Activated naive CD8-positive, alpha-beta T cell treated with anti-CD3 and anti-CD28 coated beads, Interleukin-2, amount 50 U/mL, for 24 hours (primary cell): ENCODE results near the gene RNF123.

Experiments
- ATAC-seq: fragments of 150-1000 bp; cut with Tn5 transposase; one replicate; pipeline ENCODE4 v1.10.0; 2021
- DNase-seq: peaks from one replicate; pipeline ENCODE4 v3.0.0; 2021
- H3K27ac Mint-ChIP-seq: one replicate; pipeline ENCODE4 v1.8.0; 2021; ENCODE audit warnings: mild to moderate bottlenecking, mixed read lengths
- H3K27me3 Mint-ChIP-seq: one replicate; pipeline ENCODE4 v1.8.0; 2021; ENCODE audit warnings: mixed read lengths
- H3K36me3 Mint-ChIP-seq: one replicate; pipeline ENCODE4 v1.8.0; 2021; ENCODE audit warnings: low read depth, mixed read lengths
- H3K4me1 Mint-ChIP-seq: one replicate; pipeline ENCODE4 v1.8.0; 2021; ENCODE audit warnings: mixed read lengths
- H3K4me3 Mint-ChIP-seq: one replicate; pipeline ENCODE4 v1.8.0; 2021; ENCODE audit warnings: mild to moderate bottlenecking, moderate library complexity, mixed read lengths
- H3K9me3 Mint-ChIP-seq: one replicate; pipeline ENCODE4 v1.8.0; 2021; ENCODE audit warnings: mixed read lengths

The RNF123 gene

GRCh38 chr3:49700014-49700413 is 10.7 kb downstream of the RNF123 start:
- DNase-seq (no peak), ATAC-seq (no peak)
- H3K27me3 Mint-ChIP-seq, result no peaks in the 10 kb centered on the region
- peaks cover 6% of the 10 kb centered on the region for H3K36me3 Mint-ChIP-seq
- H3K4me3 Mint-ChIP-seq, result no peak overlapping the region
- no peak overlapping the region for H3K27ac Mint-ChIP-seq
- H3K9me3 Mint-ChIP-seq, result no peaks in the 10 kb centered on the region
- no peaks in the 10 kb centered on the region for H3K4me1 Mint-ChIP-seq

GRCh38 chr3:49700453-49701128 is 11.2 kb downstream of the RNF123 start:
- Mint-ChIP-seq H3K4me3 (no peak overlapping the region), H3K36me3 (peaks cover 6% of the 10 kb centered on the region), H3K4me1 (no peaks in the 10 kb centered on the region), H3K27me3 (no peaks in the 10 kb centered on the region), H3K27ac (no peak overlapping the region), H3K9me3 (no peaks in the 10 kb centered on the region)
- DNase-seq (no peak), ATAC-seq (no peak)

GRCh38 chr3:49701388-49702077 is 12.2 kb downstream of the RNF123 start:
- Mint-ChIP-seq H3K27me3 (no peaks in the 10 kb centered on the region), H3K27ac (no peak overlapping the region), H3K9me3 (no peaks in the 10 kb centered on the region), H3K4me3 (no peak overlapping the region), H3K36me3 (peaks cover 6% of the 10 kb centered on the region), H3K4me1 (no peaks in the 10 kb centered on the region)
- DNase-seq, result no peak
- no peak for ATAC-seq

GRCh38 chr3:49702672-49703071 is 13.3 kb downstream of the RNF123 start:
- Mint-ChIP-seq H3K4me3 (no peak overlapping the region), H3K27me3 (no peaks in the 10 kb centered on the region), H3K27ac (no peak overlapping the region), H3K36me3 (peaks cover 6% of the 10 kb centered on the region), H3K9me3 (no peaks in the 10 kb centered on the region), H3K4me1 (no peaks in the 10 kb centered on the region)
- DNase-seq (no peak), ATAC-seq (no peak)

- DNase-seq (peak; percentile 64), ATAC-seq (peak; percentile 86)
- H3K4me3 Mint-ChIP-seq, result no peak overlapping the region
- no peaks in the 10 kb centered on the region for H3K27me3 Mint-ChIP-seq
- H3K36me3 Mint-ChIP-seq, result peaks cover 6% of the 10 kb centered on the region
- no peak overlapping the region for H3K27ac Mint-ChIP-seq
- H3K9me3 Mint-ChIP-seq, result no peaks in the 10 kb centered on the region
- no peaks in the 10 kb centered on the region for H3K4me1 Mint-ChIP-seq
Measured at GRCh38 chr3:49703443-49703927, 14.1 kb downstream of the RNF123 start.

GRCh38 chr3:49703956-49704355 is 14.6 kb downstream of the RNF123 start:
- H3K27ac Mint-ChIP-seq, result no peak overlapping the region
- H3K27me3 Mint-ChIP-seq, result no peaks in the 10 kb centered on the region
- H3K36me3 Mint-ChIP-seq, result peaks cover 6% of the 10 kb centered on the region

GRCh38 chr3:49704629-49705028 is 15.3 kb downstream of the RNF123 start:
- Mint-ChIP-seq H3K4me1 (no peaks in the 10 kb centered on the region), H3K36me3 (peaks cover 6% of the 10 kb centered on the region), H3K27me3 (no peaks in the 10 kb centered on the region), H3K27ac (no peak overlapping the region), H3K4me3 (no peak overlapping the region), H3K9me3 (no peaks in the 10 kb centered on the region)
- ATAC-seq (no peak), DNase-seq (no peak)

More at GRCh38 chr3:49703956-49704355, 14.6 kb downstream of the RNF123 start:
- ATAC-seq (no peak), DNase-seq (no peak)
- H3K4me3 Mint-ChIP-seq, result no peak overlapping the region
- no peaks in the 10 kb centered on the region for H3K4me1 Mint-ChIP-seq
- H3K9me3 Mint-ChIP-seq, result no peaks in the 10 kb centered on the region

GRCh38 chr3:49705390-49705960 is 16.1 kb downstream of the RNF123 start:
- Mint-ChIP-seq H3K36me3 (peaks cover 7% of the 10 kb centered on the region), H3K4me3 (no peak overlapping the region), H3K4me1 (no peaks in the 10 kb centered on the region), H3K9me3 (no peaks in the 10 kb centered on the region), H3K27ac (no peak overlapping the region), H3K27me3 (no peaks in the 10 kb centered on the region)
- DNase-seq, result no peak
- no peak for ATAC-seq

- Mint-ChIP-seq H3K4me3 (no peak overlapping the region), H3K27me3 (no peaks in the 10 kb centered on the region), H3K27ac (no peak overlapping the region), H3K36me3 (peaks cover 5% of the 10 kb centered on the region), H3K4me1 (peaks cover 5% of the 10 kb centered on the region), H3K9me3 (no peaks in the 10 kb centered on the region)
- no peak for ATAC-seq
- DNase-seq, result no peak
Measured at GRCh38 chr3:49706456-49707112, 17.2 kb downstream of the RNF123 start.

- Mint-ChIP-seq H3K4me3 (no peak overlapping the region), H3K9me3 (no peaks in the 10 kb centered on the region), H3K27ac (no peak overlapping the region), H3K27me3 (no peaks in the 10 kb centered on the region), H3K4me1 (peaks cover 8% of the 10 kb centered on the region), H3K36me3 (peaks cover 3% of the 10 kb centered on the region)
- ATAC-seq, result no peak
- DNase-seq, result no peak
Measured at GRCh38 chr3:49707113-49707480, 17.7 kb downstream of the RNF123 start.

- DNase-seq (no peak), ATAC-seq (no peak)
- no peak overlapping the region for H3K27ac Mint-ChIP-seq
- H3K27me3 Mint-ChIP-seq, result no peaks in the 10 kb centered on the region
- H3K4me1 Mint-ChIP-seq, result peaks cover 8% of the 10 kb centered on the region
- H3K36me3 Mint-ChIP-seq, result peaks cover 2% of the 10 kb centered on the region
- no peak overlapping the region for H3K4me3 Mint-ChIP-seq
- H3K9me3 Mint-ChIP-seq, result no peaks in the 10 kb centered on the region
Measured at GRCh38 chr3:49709852-49710251, 20.5 kb downstream of the RNF123 start.

GRCh38 chr3:49711489-49711888 is 22.1 kb downstream of the RNF123 start:
- peaks cover 2% of the 10 kb centered on the region for H3K36me3 Mint-ChIP-seq

GRCh38 chr3:49712166-49712565 is 22.8 kb downstream of the RNF123 start:
- ATAC-seq, result no peak
- peaks cover 2% of the 10 kb centered on the region for H3K36me3 Mint-ChIP-seq
- DNase-seq, result no peak
- no peak overlapping the region for H3K27ac Mint-ChIP-seq
- H3K27me3 Mint-ChIP-seq, result no peaks in the 10 kb centered on the region
- H3K4me1 Mint-ChIP-seq, result peaks cover 8% of the 10 kb centered on the region
- H3K4me3 Mint-ChIP-seq, result no peak overlapping the region
- H3K9me3 Mint-ChIP-seq, result no peaks in the 10 kb centered on the region

More at GRCh38 chr3:49711489-49711888, 22.1 kb downstream of the RNF123 start:
- Mint-ChIP-seq H3K4me3 (no peak overlapping the region), H3K27me3 (no peaks in the 10 kb centered on the region), H3K27ac (peak overlapping the region; percentile 40), H3K9me3 (no peaks in the 10 kb centered on the region), H3K4me1 (peaks cover 8% of the 10 kb centered on the region)
- no peak for DNase-seq
- no peak for ATAC-seq

- Mint-ChIP-seq H3K27ac (no peak overlapping the region), H3K27me3 (no peaks in the 10 kb centered on the region), H3K4me1 (peaks cover 8% of the 10 kb centered on the region), H3K36me3 (peaks cover 2% of the 10 kb centered on the region), H3K9me3 (no peaks in the 10 kb centered on the region), H3K4me3 (no peak overlapping the region)
- DNase-seq (no peak), ATAC-seq (no peak)
Measured at GRCh38 chr3:49712631-49713317, 23.4 kb downstream of the RNF123 start.
